DMS114 treated with DMSO at 0.1 percent for 48 hours (cell line): Measurements from ENCODE around the gene CC2D1A.

Source experiments
- DNase-seq: peaks from one replicate; lab custom pipeline; 2025; ENCODE audit not compliant: unreplicated experiment; lab: John Stamatoyannopoulos, UW

The CC2D1A gene

GRCh38 chr19:13935765-13936510, 29.9 kb downstream of the CC2D1A start:
- no peak for DNase-seq

- DNase-seq: no peak
Observed at GRCh38 chr19:13937479-13938300, 31.7 kb downstream of the CC2D1A start.

- no peak for DNase-seq
Observed at GRCh38 chr19:13938301-13939064, 32.5 kb downstream of the CC2D1A start, which contains the start of gene PODNL1. Gene PODNL1, minus strand, starts transcription at chr19:13938417. Its CDS starts 236 bp downstream, at chr19:13938181.

- no peak for DNase-seq
Observed at GRCh38 chr19:13942023-13942684, 36.2 kb downstream of the CC2D1A start.

GRCh38 chr19:13946414-13946813, 40.4 kb downstream of the CC2D1A start:
- no peak for DNase-seq

GRCh38 chr19:13951043-13951442, 45.0 kb downstream of the CC2D1A start:
- no peak for DNase-seq

GRCh38 chr19:13951799-13952153, 45.8 kb downstream of the CC2D1A start:
- DNase-seq: no peak

- peak; percentile 92 for DNase-seq
Observed at GRCh38 chr19:13952154-13952930, 46.3 kb downstream of the CC2D1A start, which contains the start of gene DCAF15. Gene DCAF15, plus strand, starts transcription at chr19:13952509. Its CDS starts 4 bp downstream, at chr19:13952513.

GRCh38 chr19:13952931-13953531, 47.0 kb downstream of the CC2D1A start:
- no peak for DNase-seq

GRCh38 chr19:13954185-13954584, 48.2 kb downstream of the CC2D1A start:
- DNase-seq: no peak

GRCh38 chr19:13955662-13956364, 49.8 kb downstream of the CC2D1A start:
- DNase-seq: no peak

- DNase-seq: no peak
Observed at GRCh38 chr19:13956365-13956744, 50.4 kb downstream of the CC2D1A start.

GRCh38 chr19:13957051-13957450, 51.0 kb downstream of the CC2D1A start:
- DNase-seq: no peak

GRCh38 chr19:13958043-13958442, 52.0 kb downstream of the CC2D1A start:
- no peak for DNase-seq

GRCh38 chr19:13959141-13959961, 53.4 kb downstream of the CC2D1A start:
- DNase-seq: no peak

GRCh38 chr19:13959962-13960862, 54.2 kb downstream of the CC2D1A start:
- no peak for DNase-seq
